GM21619 (cell line): ENCODE data around the gene STX1A.
"Not testable (repeated sequence)": the region's sequence is repeated elsewhere in the genome, so short reads cannot be mapped to it uniquely, and the experiment has no call there.

Experiments
- ATAC-seq: cut with Tn5 transposase; IDR thresholded peaks from one replicate; pipeline ENCODE4 v1.9.1; 2021; ENCODE audit not compliant: unreplicated experiment

The STX1A gene

DNA sequence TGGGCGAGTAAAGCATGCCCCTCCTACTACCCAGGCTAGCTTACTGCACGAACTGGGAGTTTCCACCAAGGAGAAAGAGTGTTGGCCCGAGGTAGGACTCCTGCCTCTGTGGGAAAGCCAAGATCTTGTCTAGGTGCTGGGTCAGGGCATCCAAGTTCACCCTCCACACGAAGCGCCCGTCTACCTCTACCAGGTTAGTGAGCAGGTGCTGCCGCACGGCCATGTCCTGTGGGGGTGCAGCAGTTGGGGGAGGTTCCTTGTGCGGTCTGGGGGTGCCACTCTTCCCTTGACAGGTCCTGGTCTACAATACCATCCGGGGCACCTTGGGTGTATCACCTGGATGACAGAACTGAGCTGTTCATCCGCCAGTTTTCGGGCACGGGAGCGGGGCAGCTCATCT, 17.4 kb upstream of the STX1A start:
- ATAC-seq = no peak

- no peak for ATAC-seq
These were observed 16.0 kb upstream of the STX1A start for GRCh38 chr7:73735528-73735905.

- ATAC-seq = peak; percentile 48
These were observed 15.4 kb upstream of the STX1A start for GRCh38 chr7:73734619-73735527.

DNA sequence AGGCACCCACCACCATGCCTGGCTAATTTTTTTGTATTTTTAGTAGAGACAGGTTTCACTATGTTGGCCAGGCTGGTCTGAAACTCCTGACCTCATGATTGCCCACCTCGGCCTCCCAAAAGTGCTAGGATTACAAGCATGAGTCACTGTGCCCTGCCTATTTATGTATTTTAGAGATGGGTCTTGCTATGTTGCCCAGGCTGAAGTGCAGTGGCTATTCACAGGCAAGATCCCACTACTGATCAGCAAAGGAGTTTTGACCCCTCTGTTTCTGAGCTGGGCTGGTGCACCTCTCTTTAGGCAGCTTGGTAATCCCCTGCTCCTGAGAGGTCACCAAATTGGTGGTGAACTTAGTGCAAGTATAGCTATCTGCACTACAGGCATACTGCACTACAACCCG, 12.9 kb upstream of the STX1A start:
- ATAC-seq = no peak

DNA sequence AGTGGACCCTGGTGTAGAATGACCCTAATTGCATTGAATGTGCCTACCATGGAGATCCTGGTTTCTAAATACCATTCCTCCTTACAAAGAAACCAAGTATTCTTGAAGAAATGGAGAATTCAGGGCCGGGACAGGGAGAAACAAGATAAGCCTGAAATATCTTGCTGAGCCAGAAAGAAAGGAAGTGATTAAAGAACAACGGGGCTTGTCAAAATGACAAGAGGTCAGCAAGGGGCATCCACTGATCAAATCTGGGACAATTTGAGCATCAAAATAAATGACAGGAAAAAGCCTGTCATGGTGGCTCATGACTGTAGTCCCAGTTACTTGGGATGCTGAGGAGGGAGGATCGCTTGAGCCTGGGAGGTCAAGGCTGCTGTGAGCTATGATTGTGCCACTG, 11.0 kb upstream of the STX1A start:
- no peak for ATAC-seq

DNA sequence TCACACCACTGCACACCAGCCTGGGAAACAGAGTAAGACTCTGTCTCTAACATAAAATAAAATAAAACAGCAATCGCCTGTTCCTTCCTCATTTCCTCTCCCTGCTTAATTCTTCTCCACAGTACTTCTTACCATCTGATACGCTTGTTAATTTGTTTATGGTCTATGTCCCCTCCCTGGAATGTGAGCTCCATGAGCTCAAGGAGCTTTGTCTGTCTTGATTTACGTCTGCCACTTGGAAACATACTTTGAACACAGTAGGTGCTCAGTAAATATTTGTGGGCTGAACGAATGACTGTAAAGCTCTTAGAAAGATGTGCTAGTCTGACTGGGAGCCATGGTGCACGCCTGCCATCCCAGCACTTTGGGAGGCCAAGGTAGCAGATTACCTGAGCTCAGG, 9.1 kb upstream of the STX1A start:
- ATAC-seq = no peak

DNA sequence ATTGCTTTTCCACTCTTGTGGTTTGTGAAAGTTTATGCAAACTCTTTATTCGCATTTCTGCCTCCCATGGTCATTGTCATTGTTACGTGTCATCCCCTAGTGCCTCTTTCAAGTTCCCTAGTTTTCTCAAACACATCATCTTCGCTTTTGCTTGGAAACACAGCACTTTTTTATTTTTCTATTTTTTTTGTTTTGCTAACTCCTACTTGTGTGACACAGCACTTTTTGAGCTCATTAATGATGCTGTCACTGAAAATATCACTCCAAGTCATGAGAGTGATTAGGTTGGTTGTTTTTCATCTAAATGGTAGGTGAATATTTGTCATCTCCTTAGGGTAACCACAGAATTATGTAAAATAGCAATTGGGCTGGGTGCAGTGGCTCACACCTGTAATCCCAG, 8.5 kb upstream of the STX1A start:
- ATAC-seq = no peak

DNA sequence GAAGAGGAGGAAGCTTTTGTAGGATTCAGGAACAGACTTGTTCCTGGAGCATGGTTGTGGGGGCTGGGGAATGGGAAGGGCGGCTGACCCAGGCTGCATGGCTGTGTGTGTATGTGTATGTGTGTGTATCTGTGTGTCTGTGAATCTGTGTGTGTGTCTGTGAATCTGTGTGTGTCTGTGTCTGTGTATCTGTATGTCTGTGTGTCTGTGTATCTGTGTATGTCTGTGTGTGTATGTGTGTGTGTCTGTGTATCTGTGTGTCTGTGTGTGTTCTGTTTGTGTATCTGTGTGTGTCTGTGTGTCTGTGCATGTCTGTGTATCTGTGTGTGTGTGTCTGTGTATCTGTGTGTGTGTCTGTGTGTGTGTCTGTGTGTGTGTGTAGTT, 6.6 kb upstream of the STX1A start:
- peak; percentile 15 for ATAC-seq

DNA sequence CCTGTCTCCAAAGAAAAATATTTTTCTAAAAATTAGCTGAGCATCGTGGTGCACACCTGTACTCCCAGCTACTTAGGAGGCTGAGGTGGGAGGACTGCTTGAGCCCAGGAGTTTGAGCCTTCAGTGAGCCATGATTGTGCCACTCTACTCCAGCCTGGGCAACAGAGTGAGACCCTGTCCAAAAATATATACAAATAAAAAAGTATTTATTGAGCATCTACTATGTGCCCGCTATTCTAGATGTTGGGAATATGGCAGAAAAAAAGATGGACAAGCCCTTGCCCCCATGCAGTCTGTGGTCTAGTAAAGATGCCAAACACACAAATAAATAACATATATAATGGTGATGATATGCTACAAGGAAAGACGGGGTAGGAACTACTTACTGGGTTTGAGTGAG, 4.3 kb upstream of the STX1A start:
- ATAC-seq = no peak

DNA sequence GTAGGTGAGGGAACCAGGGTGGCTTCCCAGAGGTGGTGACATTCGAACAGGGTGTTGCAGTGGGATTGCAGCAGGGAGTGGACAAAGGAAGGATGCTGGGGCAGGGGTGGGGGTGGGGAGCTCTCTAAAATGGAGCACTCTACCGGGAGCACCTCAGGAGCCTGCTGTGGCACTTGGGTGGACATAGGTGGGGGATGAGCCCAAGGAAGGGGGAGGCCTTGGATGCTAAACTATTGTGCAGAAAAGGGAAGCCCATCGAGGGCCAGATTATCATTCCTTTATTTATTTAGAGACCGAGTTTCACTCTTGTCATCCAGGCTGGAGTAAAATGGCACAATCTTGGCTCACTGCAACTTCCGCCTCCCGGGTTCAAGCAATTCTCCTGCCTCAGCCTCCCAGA, 3.3 kb upstream of the STX1A start:
- ATAC-seq = no peak

GRCh38 chr7:73722182-73722581, 2.7 kb upstream of the STX1A start:
- not testable (repeated sequence) for ATAC-seq

DNA sequence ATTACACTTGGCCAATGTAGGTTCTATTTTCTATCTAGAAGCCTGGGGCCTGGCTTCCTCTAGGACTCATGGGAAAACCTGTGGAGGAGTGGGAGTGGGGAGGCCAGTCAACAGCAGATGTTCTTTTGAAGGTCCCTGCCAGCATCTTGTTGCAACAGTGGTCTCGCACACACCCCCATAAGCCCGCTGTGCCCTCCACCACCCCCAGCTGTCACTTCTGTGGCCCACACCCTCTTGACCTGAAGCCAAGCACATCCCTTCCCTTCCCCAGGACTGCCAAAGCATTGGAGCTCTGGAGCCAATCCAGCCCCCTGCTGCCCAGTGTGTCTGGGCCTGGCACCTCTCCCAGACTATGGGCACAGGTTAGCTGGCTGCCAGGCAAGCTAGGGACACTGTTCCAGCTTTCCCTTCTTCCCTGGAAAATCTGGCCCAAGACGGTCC, 1.9 kb upstream of the STX1A start:
- ATAC-seq = no peak

GRCh38 chr7:73720443-73720842, 974 bp upstream of the STX1A start:
- ATAC-seq = not testable (repeated sequence)

GRCh38 chr7:73719806-73720169, 319 bp upstream of the STX1A start:
- ATAC-seq = no peak

GRCh38 chr7:73718438-73718881, 1.0 kb downstream of the STX1A start:
- no peak for ATAC-seq

DNA sequence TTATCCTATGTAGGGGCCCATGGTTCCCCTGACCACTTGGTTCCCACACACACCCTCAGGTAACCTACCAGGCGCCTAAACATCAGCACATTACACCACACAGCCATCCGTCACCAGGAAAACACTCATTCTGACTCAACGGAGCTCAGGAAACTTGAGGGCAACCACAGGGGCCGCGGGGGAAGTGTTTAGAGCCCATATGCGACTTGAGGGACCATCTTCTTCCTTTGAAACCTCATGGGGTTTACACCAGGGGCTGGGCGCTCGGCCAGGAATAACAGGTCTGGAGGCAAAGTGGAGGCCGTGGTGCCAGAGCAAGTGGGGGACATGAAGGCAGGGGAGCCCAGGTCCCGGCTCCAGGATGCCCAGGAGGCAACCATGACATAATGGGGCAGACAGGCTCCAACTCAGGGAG, 1.5 kb downstream of the STX1A start:
- no peak for ATAC-seq

DNA sequence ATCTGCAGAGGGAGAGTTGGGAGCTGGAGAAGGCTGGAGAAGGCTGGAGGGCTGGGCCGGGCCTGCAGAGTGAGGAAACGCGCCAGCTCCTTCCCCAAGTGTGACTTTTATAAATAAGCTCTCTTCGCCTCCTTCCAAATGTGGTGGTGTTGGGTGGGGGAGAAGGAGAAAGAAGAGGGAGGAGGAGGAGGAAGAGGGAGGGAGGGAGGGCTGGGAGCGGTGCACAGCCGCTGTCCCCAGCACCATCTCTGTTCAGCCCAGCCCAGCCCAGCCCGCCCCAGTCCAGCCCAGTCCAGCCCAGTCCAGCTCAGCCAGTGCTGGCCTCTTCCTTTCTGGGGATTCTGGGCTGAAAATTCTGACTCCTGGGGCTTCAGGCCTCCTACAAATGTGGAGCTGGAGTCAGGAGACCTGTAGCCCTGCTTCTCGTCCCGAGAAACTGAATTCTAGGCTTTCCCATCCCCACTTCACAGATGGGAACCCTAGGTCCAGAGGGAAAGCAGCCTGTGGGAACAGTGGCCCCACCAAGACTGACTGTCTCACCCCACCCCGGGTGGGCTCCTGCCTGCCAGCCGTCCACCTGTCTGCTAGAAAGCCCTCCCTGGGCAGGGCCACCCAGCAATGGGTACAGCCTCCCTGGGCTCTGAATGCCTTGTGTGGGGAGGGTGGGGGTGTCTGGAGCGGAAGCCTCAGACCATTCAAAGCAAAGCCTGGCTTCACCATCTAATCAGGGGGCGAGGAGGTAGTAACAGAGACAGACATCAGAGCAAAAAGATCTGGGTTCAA, 2.3 kb downstream of the STX1A start:
- ATAC-seq = no peak

GRCh38 chr7:73716318-73716890, 3.1 kb downstream of the STX1A start:
- ATAC-seq = no peak

GRCh38 chr7:73715648-73716317, 3.7 kb downstream of the STX1A start:
- ATAC-seq = no peak

DNA sequence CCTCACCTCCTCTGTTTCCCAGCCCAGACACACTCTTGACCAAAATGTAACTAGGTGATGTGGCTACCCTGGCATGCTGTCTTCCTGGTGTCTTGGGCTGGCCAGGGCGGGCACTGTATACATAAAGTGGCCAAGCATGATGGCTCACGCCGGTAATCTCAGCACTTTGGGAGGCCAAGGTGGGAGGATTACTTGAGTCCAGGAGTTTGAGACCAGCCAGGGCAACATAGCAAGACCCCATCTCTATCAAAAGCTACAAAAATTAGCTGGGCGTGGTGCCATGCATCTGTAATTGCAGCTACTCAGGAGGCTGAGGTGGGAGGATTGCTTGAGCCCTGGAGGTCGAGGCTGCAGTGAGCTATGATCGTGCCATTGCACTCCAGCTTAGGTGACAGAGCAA, 6.2 kb downstream of the STX1A start:
- ATAC-seq = not testable (repeated sequence)

DNA sequence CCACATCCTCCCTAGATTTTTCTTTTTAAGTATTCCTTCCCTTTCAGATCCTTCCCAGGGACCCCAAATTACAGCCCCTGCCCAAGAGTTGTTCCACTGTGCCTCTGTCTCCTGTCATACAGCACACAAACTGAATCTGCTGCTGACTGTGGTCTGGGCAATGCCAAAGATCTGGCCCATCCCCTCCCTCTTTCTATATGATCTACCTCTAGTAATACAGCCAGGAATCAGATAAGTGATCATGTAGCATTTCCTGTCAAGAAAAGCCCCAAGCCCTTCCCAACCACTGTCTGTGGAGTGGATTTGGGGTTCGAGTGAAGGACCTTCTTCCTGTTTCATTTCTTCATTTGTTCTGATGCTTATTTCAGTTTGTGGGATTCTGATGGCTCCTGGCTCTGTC, 6.7 kb downstream of the STX1A start:
- no peak for ATAC-seq
